Measurements from ENCODE around the gene BCAR1.

GRCh38 chr16:75204410-75204758, 47.0 kb downstream of the BCAR1 start:
- no peak for TF ChIP-seq CTCF (IDR thresholded peaks at IDR 0.05; ENCODE audit: borderline replicate concordance, extremely low read depth, low read length, poor library complexity, severe bottlenecking)
- TF ChIP-seq EZH2 (IDR thresholded peaks at IDR 0.05; ENCODE audit: borderline replicate concordance, low read depth, low read length, severe bottlenecking) = no peak

All from DND-41 (cell line).